Hematopoietic multipotent progenitor cell treated with erythropoietin and hydrocortisone succinate and interleukin-3 and kit ligand, for 6 days (in vitro differentiated cells): ENCODE measurements around the gene RACK1.
A peak's percentile ranks its signal among the peaks of the same experiment; 100 is the strongest.
"Not testable (repeated sequence)": the region's sequence is repeated elsewhere in the genome, so short reads cannot be mapped to it uniquely, and the experiment has no call there.

Experiments
- DNase-seq: peaks from one replicate; pipeline ENCODE4 v3.0.0-alpha.2; 2015

RACK1 gene

GRCh38 chr5:181212080-181212479 is 31.6 kb downstream of the RACK1 start:
- no peak for DNase-seq

DNA sequence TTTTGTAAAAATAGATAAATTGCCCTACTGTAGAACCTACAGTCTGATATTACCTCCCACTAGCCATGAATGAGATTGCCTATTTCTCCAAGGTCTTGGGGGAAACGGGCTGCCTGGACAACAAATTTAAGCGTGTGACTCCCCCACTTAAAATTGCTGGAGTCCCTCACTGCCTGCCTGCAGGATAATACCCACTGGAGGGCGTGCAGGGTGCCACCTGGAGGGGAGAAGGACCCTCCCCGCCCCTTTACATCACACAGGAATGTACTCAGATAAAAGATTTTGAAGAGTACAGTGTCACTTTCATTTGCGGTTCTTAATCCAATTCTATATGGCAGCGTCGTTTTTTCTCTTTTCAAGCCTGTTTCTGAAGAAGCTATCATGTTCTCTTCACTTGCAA is 32.5 kb downstream of the RACK1 start:
- DNase-seq, result no peak

- DNase-seq, result not testable (repeated sequence)
Observed at GRCh38 chr5:181210698-181211097, 33.0 kb downstream of the RACK1 start.

GRCh38 chr5:181210148-181210547 is 33.6 kb downstream of the RACK1 start:
- not testable (repeated sequence) for DNase-seq

- not testable (repeated sequence) for DNase-seq
Observed at GRCh38 chr5:181209006-181209405, 34.7 kb downstream of the RACK1 start.

DNA sequence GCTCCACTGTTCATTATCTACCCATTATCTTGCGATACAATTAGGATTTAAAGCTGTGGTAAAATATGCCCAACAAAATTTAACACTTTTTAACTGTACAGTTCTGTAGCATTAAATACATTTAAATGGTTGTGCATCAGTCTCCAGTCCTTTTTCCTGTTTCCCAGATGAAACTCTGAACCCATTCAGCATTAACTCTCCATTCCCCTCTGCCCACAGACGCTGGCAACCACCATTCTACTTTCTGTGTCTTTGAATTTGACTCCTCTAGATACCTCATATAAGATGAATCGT is 35.8 kb downstream of the RACK1 start:
- DNase-seq, result no peak

- peak; percentile 92 for DNase-seq
Observed at GRCh38 chr5:181207214-181207959, 36.3 kb downstream of the RACK1 start.

DNA sequence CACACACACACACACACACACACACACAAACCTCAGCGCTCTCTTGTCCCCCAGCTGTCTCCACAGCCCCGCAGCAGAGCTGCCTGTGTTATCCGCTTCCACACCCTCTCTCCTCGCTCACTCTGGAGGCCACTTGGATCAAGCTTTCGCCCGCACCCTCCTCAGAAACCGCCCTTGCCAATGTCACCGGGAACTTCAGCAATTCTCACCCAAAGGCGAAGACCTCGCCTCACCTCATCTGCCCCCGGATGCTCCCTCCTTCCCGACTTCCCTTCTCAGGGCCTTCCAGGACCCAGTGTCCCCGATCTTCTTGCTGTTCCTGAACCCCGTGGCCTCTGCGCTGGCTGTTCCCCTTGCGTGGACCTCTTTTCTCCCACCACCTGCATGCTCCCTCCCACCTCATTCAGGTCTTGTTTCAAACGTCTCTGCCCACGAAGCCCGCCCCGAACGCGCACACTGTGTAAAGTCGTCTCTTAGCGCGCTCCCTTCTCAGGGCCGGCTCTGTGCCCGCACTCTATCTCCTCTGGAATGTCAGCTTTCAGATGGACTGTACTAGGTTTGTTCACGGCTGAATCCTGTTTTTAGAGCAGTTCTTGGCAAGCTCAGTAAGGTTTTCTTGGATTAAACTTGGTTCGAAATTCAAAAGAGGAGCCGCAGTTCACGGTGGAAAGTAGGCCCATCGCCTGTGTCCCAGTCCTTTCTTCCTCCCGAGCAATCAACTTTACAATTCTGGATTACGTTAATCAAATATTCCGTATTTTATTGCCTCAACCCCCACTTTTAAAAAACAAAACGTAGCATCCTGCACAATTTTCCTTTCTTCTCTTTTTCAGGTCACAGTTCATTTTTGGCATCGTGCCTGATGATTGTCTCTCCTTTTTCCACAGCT is 37.7 kb downstream of the RACK1 start:
- no peak for DNase-seq

DNA sequence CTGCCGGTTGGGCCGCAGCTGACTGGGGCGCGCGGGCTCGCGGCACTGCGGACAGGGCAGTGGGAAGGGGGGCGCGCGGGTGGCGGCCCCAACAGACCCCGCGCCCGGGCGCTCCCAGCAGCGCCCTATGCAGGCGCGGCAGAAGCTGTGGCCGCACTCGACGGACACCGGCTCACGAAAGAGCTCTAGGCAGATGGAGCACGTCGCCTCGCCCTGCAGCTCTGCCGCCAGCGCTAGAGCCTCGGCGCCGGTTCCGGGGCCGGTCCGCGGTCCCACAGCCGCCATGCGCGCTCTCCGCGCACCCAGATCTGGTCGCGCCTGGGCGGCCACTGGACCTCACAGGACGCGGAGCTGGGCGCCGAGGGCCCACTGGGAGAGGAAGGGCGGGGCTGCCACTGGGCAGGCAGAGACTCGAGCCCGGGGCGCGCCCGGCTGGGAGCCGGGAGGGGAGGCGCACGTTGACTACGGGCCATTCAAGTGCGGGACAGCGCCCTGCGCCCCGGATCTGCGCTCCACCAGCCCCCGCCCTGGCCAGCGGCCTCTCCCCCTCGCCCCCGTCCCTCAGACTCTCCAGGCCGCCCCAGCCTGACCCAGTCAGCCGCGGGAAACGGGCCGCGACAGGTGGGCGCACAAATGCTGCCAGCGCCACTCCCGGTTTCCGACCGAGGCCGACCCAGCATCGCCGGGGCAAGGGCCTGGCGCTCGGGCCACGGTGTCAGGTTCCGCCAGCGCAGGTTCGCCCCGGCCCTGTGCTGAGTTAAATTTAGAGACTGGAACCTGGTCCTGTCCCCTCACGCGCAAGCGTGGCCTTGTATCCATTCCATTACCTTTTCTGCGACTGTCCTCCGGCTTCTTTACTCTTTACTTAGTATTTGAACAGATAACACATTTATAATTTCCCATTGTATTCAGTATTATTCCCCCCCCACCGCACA is 38.6 kb downstream of the RACK1 start, which contains the start of gene TRIM7:
Gene TRIM7, minus strand, starts transcription at position 371 of the 935 bp plus-strand sequence. Its CDS starts 86 bp downstream, at position 285.
- DNase-seq, result peak; percentile 59

DNA sequence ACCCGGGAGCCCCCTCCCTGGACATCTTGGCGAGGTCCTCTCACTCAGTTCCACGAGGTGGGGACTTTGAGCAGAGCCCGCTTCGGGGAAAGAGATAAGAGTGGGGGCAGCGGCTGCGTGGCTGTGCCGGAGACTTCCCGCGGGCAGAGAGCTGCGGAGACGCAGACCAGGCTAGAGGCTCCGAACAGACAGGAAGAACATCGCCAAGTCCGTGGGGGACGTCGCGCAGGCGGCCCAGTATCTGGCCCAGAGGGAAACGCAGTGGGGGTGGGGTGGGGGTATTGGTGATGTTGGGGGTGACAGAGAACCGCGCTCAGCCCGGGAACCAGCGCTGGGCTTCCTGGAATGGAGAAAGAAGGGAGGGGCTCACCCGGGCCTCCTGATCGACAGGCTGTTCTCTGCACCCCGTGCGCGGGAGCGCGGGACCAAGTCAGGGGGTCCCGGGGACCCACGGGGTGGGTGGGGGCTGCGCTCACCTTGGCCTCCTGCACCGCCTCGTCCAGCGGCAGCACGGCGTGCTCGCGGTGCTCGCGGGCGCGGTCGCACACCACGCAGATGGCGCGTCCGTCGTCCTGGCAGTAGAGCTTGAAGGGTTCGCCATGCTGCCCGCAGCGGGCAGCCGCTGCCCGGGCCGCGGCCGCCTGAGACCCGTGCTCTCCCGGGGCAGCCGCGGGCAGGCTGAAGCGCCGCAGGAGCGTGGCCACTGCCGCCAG is 39.4 kb downstream of the RACK1 start:
- peak; percentile 43 for DNase-seq

- no peak for DNase-seq
Observed at GRCh38 chr5:181203777-181204112, 40.0 kb downstream of the RACK1 start.

GRCh38 chr5:181203093-181203711 is 40.5 kb downstream of the RACK1 start:
- DNase-seq, result peak; percentile 60

DNA sequence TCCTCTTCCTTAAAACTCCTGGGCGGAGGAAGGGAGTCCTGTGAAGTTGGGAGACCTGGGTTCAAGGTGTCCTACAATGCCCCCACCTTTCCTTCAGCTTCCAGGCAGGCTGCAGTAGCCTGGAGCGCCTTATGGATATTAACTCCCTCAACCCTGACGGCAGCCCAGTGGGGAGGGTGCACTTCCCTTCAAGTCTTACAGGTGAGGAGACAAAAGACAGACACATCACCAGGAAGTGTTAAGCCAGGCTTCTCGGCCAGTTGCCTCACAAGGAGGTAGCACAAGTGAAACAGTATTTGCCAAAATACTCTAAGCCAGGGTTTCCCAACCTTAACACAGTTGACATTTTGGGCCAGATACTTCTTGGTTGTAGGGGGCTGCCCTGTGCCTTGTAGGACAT is 42.9 kb downstream of the RACK1 start:
- no peak for DNase-seq

DNA sequence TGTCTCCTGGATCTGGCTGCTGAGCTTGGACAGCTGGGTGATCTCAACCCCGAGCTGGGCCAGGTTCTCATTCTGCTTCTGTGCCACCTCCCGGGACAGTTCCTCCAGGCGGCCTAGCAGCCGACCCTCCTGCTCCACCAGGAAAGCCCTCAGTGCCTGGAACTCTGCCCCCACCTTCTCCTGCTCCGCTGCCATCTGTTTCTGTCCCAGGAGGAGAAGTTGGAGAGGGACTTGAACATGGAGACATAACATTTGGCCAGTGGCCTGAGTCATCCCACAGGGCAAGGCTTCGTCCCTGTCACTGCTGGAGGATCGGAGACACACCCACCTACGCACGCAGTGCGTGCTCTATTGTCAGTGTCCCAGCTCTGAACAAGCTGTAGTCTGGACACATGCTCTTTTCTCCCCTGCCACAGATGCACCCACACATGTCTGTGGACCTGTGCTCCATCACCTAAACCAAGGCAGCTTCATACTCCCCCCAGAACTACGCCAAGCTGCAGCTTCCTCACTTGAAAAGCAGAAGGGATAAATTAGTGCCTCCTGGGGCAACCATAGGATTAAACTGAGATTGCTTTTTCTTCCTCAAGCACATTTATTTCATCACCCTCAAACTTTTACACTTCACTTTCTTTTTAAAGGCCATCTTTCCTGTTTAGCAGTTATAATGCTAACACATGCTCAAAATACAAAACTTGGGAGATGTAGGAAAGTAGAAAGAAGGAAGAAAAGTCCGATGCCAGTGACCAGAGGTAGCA is 43.6 kb downstream of the RACK1 start:
- no peak for DNase-seq

- DNase-seq, result no peak
Observed at GRCh38 chr5:181198905-181199519, 44.7 kb downstream of the RACK1 start.

GRCh38 chr5:181198106-181198685 is 45.5 kb downstream of the RACK1 start:
- DNase-seq, result no peak

GRCh38 chr5:181197326-181197951 is 46.3 kb downstream of the RACK1 start:
- no peak for DNase-seq

- no peak for DNase-seq
Observed at GRCh38 chr5:181195249-181195761, 48.4 kb downstream of the RACK1 start.

- peak; percentile 87 for DNase-seq
Observed at GRCh38 chr5:181194489-181195248, 49.0 kb downstream of the RACK1 start.
